GM18861 (cell line): ENCODE data around the gene LGR6.

Source experiments
- ATAC-seq: cut with Tn5 transposase; IDR thresholded peaks from one replicate; pipeline ENCODE4 v1.9.1; 2021; ENCODE audit not compliant: unreplicated experiment

Gene LGR6

DNA sequence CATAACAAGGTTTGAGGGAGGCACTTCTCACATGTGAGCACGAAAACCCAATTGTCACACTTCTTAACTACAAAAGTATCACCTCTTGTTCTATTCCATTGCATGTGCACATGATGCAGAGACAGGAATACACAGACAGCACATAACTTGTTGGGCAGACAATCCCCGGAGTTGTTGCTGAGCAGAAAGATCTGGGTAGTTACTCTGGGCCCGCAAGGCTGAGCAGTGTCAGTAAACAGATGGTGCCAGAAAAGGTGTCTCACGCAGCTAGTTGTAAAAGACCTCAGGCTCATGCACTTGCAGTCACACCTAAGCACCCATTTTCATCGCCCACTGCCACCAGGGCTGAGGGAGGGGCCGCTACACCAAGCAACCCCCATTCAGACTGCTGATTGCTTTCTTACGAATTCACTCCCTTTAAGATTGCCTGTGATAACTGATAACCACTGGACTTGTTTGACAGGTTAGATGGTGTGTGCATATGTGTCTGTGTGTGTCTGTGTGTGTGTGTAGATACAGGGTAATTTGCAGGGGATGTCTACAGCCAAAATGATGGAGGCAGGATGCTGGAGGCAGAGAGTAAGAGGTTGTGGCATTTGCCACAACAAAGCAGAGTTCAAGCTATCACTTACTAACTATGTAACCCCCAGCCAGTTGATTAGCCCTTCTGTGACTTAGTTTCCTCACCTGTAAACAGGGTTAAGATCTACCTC lies 4.2 kb downstream of the LGR6 start:
- no peak for ATAC-seq

DNA sequence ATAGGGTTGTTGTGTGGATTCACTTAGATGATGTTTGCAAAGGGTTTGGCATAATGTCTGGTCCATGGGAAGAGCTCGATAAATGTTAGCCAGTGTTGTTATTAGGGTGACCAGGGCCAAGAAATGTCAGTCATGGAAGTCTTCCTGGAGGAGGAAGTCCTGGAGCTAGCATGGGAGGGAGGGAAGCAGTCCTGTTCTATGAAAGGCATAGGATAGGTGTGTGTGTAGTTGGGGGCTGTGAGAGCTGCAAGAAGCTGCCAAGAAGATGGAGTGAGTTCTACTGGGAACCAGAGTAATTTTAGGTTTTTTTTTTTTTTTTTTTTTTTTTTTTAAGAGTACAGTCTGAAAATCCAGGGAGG lies 4.7 kb downstream of the LGR6 start:
- ATAC-seq: no peak

DNA sequence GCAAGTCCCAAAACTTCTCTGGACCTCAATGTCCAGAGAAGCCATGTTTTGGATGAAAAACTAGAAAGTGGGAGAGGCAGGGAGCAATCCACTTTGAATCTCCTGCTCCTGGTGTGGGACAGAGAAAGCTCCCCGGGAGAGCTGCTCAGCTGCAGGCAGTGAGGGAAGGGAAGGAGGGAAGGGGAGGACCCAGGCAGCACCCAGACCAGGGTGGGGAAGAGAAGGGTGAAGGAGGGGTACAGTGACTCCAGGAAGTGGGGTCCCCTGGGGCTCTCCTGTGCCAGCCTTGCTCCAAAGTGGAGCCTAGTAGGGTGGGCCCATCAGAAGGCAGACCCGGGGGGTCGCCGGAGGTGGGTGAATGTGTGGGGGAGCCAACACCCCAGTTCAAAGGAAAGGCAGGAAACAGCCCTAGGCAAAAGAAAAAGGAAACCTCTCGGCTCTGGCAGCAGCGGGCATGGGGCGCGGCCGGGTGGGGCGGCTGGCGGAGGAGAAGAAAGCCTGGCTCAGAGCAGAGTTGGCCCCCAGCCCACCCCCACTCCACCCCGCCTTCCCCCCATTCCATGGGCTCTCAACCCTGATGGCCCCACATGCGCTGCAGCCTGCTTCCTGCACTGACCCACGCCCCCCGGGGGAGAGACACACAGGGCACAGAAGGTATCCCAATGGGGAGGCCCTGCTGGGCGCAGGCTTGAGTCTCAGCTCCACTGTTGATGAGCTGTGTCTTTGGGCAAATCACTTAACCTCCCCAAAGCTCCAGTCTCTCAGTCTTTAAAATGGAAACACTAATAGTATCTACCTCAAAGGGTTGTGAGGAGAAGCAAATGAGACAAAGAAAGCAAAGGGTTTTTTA lies 5.7 kb downstream of the LGR6 start:
- ATAC-seq: no peak

DNA sequence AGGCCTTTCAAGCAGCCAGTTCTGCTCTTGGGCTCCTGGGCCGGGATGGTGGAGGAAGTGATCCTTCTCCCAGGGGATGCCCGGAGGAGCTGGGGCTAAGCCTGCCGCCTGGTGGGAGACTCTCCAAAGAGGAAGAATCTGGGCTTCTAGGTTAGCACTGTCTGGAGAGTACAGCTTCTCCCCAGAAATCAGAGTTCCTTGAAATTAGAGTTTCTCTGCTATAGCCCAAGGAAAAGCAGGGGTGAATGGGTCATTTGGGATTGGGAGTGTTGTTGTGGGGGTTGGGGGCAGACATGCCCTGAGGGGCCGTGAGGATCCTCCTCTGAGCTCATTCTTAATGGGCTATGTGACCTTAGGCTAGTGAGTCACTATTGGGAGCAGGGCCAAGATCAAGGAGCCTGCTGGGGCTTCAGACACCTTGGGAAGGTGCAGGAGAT lies 6.5 kb downstream of the LGR6 start:
- no peak for ATAC-seq

DNA sequence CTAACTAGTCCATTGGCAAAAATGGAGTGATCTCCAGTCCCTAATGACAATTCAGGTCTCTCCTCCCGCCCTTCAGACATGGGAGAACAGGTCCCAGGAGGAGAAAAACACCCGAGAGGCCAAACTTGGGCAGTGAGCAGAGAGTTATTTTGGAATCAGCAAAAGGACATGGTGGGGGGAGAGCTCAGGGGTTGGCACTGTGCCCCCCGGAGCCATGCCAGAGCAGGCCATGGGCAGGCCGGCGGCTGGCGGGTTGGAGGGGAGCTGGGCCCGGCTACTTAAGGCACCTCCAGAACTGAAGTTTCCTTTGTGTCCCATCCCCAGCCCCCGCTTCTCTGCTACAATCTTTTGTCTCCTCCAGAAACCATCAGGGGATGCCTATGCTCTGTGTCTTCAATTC lies 7.1 kb downstream of the LGR6 start:
- ATAC-seq: no peak

DNA sequence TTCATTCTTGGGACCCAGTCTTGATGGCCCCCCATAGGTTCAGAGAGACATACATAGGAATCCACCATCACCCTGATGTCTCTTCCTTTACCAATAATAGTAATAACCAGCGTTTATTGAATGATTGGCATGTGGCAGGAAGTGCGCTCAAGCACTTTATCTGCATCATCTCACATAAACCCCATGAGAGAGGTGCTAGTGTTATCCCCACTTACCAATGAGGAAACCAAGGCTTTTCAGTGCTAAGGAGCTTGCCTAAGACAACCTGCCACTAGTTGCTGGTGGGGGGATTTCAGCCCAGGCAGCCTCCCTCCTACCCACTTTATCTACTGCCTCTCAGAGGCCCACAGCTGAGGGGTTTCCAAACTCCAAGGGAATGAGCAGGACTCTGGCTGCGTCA lies 7.7 kb downstream of the LGR6 start:
- ATAC-seq: no peak

DNA sequence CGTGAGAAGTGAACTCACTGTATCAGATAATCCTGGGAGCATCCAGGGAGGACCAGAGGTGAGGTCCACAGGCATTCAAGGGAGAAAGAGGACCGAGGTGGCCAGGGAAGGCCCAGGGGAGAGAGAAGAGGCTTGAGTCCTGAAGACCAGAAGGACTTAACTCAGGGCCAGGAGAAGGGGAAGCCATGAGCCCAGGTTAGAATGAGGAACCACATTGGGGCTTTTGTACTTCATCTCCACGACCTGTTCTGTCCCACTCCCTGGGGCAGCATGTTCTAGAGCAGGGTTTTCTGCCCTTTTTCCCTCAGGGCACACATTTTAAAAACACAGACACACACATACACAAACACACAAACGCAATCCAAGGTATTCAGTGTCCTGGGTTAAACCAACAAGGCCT lies 8.4 kb downstream of the LGR6 start:
- no peak for ATAC-seq

DNA sequence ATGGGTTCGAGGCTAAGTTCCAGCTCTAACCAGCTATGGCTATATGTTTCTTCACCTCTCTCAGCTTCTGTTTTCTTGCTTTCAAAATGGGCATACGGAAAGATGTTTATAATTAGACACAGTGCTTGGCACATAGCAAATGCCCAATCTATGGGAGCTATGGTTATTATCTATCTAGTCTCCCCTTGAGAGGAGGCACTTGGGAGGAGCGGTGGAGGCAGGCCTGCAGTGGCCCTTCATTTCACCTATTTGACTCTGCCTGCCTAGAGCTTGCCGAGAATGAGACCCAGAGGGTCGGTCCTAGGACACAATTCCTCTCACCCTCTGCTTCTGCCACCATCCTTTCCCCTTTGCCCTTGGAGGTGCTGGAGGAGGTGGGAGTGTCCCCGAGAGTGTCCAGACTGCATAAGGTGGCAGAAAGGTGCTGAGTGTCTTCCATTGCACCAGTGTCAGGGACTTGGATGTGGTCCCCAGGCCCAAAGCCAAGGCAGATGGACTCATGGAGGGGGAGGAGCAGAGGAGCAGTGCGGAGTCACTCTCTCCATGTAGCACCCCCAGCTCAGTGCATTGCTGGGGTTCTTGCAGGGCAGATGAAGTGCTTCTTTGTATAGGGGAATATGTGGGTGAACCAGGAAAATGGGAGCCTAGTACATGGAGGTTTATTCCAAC lies 9.0 kb downstream of the LGR6 start:
- no peak for ATAC-seq

DNA sequence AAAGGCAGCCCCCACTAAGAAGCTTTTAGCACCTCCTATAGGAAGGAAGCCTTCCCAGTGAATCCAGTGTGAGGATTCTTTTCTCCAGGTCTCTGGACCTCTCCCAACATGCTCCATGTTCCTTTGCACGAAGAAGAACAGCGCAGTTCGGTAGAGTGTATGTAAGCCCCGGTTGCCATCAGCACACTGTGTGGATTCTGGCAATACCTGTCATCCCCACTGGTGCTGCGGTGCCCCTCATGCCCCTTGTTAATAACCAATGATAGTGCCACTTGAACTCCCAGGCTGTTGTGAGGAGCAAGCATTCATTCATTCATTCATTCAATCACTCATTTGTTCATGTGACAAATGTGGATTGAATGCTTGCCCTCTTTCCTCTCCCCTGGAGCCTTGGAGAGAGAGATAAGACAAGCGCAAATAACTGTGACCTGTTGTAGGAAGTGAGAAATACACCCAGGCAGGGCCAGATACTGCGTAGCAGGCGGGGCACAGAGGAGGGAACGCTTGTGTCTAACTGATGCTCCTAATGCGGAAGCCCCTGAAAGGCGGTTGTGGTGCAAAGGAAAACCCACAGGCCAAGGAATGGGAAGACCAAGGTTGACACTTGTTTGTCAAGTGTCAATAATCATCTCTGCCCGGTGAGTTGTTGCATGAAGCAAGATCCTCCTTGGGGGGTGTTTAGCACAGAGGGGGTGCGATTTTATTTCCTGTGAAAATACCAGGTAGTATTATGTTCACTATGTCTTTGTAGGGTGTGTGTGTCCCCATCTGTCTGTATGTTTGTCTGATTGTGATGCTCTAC lies 9.8 kb downstream of the LGR6 start:
- no peak for ATAC-seq

DNA sequence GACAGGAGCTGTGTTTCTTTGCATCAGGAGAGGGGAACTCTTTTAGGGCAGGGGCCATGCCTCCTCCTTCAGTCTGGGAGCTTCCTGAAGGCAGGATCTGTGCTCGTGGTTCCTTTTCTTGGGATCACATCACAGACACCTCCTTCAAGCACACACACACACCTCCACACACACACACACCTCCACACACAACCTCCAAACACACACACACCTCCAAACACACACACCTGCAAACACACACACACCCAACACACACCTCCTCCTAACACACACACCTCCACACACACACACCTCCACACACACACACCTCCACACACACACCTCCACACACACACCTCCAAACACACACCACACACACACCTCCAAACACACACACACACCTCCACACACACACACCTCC lies 10.5 kb downstream of the LGR6 start:
- no peak for ATAC-seq

DNA sequence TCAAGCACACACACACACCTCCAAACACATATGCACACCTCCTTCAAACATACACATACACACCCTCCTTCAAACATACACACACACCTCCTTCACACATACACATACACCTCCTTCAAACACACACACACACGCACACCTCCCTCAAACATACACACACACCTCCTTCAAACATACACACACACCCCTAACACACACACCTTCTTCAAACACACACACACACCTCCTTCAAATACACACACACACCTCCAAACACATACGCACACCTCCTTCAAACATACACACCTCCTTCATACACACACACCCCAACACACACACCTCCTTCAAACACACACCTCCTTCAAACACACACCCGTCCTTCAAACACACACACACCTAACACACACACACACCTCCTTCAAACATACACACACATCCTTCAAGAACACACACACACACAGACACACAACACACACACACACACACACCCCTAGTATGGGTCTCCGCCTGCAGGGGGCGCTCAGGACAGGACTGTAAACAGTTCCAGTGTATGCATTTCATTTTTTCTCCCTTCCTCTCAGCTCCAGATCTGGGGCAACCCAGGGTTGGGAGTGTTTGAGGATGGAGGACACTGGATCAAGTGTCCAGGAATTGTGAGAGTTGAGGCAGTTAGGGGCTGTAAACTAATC lies 12.1 kb downstream of the LGR6 start:
- ATAC-seq: no peak

DNA sequence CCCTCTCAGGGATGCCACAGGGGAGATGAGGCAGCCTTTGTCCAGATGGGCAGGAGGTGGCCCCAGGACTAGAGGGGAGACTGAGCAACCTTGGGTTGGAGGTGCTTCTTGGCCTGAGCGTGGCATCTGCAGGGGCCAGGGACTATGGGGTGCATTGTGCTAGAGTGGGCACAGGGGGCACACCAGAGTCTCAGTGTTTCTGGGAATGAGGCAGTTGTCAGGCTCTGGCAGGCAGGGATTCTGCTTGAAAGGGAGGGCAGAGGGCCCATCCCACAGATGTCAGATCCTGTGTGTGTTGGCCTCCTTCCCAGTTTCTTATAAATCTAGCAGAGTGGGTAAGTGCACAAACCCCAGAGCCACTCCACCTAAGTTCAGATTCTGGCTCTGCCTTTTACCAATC lies 13.7 kb downstream of the LGR6 start:
- no peak for ATAC-seq

DNA sequence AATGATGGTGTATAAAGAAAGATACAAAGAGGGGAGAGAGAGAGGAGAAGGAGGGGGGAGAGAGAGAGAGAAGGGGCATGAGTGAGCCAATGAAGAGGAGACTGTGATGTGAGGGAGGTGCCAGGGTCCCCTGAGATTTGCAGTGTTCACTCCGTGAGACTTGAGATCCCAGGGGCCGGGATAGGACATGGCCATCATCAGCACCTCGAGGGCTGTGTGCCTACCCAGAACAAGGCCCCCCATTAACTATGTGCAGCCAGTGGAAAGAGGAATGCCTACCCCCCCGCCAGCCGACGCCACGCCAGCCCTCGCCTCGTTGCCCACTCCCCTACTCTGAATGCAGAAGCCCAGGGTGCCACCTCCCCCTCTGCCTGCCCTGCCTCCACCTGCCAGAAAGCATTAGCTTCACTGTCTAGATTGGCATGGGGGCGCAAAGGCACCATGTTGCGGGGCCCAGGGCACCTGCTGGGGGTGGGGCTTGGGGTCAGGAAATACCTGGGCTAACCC lies 14.8 kb downstream of the LGR6 start:
- ATAC-seq: no peak

DNA sequence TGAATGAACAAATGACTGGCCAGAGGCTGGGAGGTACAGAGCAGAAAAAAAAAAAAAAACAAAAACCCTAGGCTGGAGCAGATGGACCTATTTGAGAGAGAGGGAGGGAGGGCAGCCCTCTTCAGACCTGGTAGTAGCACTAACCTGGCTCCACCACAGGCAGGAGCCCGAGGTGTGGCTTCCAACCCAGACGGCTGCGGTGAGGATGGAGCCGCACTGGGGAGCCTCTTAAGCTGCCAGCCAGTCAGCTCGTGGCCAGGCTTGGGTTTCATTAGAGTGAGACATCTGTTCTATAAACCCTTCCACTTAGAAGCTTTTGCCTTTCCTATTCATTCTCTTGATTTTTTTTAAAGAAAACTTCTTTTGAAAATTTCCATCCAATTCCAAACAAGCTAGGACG lies 16.8 kb downstream of the LGR6 start:
- no peak for ATAC-seq

DNA sequence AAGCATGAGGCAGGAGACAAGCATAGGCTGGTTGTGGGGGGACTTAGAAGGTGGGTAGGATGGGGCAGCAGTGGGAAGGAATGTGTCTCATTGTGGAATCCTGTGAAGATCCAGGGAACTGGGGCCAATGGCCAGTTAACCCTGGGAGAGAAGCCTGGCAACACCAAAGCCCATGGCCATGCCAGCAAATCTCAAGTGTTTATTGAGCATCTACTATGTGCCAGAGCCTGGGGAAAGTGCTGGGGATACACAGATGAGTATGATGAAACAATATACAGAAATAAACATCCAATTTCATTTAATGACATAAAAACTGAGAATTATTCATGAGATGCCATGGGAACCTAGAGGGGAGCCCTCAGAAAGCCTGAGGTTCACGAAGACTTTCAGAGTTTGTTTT lies 17.4 kb downstream of the LGR6 start:
- no peak for ATAC-seq

DNA sequence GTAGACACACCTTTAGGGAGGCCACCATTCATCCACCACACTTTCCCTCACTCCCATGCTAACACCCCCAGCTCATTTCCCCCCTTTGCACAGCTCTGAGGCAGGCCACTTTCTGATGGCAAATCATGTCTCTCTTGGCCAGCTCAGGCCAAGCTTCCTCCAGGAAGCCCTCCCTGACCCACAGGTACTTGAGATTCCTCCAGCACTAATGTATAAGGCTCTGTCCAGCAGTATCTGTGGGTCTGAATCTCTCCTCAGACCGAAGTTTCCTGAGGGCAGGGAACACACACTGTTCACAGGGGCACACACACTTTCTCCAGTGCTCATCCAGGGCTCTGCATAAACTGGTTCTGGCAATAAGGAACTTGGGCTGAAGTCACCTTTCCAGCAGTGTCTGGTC lies 19.2 kb downstream of the LGR6 start:
- no peak for ATAC-seq

DNA sequence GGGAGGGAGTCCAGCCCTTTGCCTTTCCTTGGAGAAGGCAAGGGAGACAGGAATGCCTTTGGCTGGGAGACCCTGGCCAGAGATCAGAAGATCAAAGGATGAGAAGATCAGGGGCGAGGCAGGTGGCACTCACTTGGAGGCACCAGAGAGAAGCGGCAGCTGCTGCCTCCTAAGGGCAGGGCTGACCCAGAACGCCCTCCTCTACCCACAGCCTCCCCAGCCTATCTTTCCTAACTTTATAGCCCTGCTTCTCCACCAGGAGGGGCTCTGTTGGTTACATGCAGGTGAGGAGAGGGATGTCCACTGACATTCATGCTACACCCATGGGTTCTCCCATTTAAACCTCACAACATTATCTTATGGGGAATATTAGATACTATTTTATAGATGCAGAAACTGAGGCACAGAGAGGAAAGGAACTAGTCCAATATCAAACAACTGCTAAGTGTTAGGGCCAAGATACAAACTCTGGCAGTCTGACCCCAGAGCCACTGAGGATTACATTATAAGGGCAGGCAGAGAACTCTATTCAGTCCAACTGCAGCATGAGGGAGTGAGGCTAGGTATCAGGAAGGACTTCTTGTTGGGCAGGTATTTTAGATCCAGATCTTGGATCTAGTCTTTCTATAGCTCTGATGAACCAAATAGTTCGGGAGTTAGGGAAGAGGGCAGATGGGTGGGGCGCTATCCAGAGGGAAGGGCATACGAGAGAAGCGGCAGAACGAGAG lies 19.9 kb downstream of the LGR6 start:
- no peak for ATAC-seq

DNA sequence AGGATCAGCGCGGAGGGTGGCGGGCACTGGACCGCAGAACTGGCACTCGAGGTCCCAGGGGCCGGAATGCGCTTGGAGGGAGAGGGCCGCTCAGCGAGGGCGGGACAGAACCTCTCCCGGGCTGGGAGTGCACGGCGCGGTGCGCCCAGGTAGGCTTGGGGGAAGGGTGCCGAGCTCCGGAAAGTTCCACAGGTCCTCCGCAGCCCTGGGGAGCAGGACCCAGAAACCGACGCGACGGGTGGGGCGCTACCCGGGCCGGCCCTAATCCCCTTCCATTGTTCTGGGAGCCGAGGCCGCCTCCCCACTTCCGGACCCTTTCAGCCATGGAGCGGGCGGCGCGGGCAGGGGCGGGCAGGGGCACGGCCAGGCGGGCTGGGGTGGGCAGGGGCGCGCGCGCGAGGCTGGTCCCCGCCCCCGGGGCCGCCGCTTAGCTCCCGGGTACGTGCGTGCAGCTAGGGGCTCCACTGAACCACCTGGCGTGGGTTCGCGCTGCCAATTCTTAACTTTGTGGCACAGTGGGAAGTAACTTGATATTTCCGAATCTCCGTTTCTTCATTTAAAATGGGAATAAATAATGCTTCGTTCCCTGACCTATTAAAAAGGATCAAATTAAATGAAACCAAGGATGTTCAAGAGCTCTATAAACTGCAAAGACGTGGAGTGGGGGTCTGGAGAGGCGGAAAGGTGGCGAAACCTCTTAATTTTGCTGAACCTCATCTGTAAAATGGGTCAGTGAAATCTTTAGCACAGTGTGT lies 20.7 kb downstream of the LGR6 start:
- no peak for ATAC-seq

DNA sequence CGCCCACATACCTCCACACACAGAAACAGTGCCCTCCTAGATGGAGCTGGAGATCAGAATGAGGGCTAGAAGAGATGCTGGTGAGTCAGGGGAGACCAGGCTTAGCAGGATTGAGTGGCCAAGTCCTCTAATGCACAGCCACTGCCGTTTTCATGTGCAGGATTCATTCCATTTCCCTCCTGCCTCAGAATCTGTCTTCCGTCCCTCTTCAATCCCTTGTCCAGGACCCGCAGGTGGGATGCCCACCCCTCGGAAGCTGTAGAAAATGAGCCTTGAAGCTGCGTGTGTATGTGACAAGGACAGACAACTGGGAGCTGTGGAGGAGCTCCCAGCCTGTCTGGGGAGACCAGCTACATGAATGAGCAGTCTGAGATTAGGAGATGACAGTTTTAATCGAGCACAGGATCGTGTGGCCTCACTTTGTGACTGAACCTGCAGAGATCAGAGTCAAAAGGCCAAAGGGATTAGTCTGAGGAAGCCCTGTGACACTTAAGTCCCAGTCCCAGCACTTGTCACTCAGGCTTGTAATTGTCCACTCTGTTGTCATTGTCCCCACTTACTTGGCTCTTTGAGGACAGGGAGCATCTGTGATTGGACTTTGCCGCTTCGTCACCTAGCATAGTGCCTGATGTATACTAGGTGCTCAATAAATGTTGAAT lies 22.0 kb downstream of the LGR6 start:
- no peak for ATAC-seq
